DND-41 (cell line): ENCODE measurements around the gene SDHC.
"Not testable (repeated sequence)": the region's sequence is repeated elsewhere in the genome, so short reads cannot be mapped to it uniquely, and the experiment has no call there.

Experiments
- ATAC-seq: fragments of 200-7000 bp; cut with Tn5 transposase; 3 replicates; pipeline ENCODE4 v1.9.1; 2021; ENCODE audit warnings: low read depth; ENCODE audit not compliant: insufficient read depth
- DNase-seq: peaks from one replicate; pipeline ENCODE4 v3.0.0-alpha.2; 2020
- H2AFZ ChIP-seq: 2 replicates; pipeline ENCODE4 v1.6.0; 2012; ENCODE audit warnings: low read depth, low read length
- H3K27ac ChIP-seq: 2 replicates; pipeline ENCODE4 v1.5.1; 2012; ENCODE audit warnings: low read length, inconsistent platforms
- H3K27me3 ChIP-seq: fragments of 200-600 bp; sonication (generic); 2 replicates; pipeline ENCODE4 v1.6.0; 2012; ENCODE audit warnings: low read length, mild to moderate bottlenecking, inconsistent platforms; ENCODE audit not compliant: insufficient read depth, poor library complexity
- H3K36me3 ChIP-seq: 2 replicates; pipeline ENCODE4 v1.5.1; 2012; ENCODE audit warnings: low read length, inconsistent platforms; ENCODE audit not compliant: insufficient read depth
- H3K4me1 ChIP-seq: 2 replicates; pipeline ENCODE4 v1.5.1; 2012; ENCODE audit warnings: mild to moderate bottlenecking, low read length; ENCODE audit not compliant: insufficient read depth
- H3K4me2 ChIP-seq: 2 replicates; pipeline ENCODE4 v1.6.0; 2012; ENCODE audit warnings: mild to moderate bottlenecking, moderate library complexity, low read length, inconsistent platforms; ENCODE audit not compliant: insufficient read depth
- H3K4me3 ChIP-seq, 2 experiments: fragments of 200-600 bp in 1 of 2; shearing (Covaris generic) in 1 of 2; 2 replicates each; pipeline ENCODE4 v1.5.1; 2012 to 2016; ENCODE audit warnings: inconsistent platforms in 2 of 2, low read length in 2 of 2, mild to moderate bottlenecking in 2 of 2, low read depth in 1 of 2, moderate library complexity in 1 of 2
- H3K79me2 ChIP-seq: 2 replicates; pipeline ENCODE4 v1.6.0; 2012; ENCODE audit warnings: low read length, inconsistent platforms; ENCODE audit not compliant: insufficient read depth
- H3K9ac ChIP-seq: 2 replicates; pipeline ENCODE4 v1.6.0; 2012; ENCODE audit warnings: low read depth, mild to moderate bottlenecking, inconsistent platforms, low read length, moderate library complexity
- H3K9me3 ChIP-seq: 2 replicates; pipeline ENCODE4 v1.5.1; 2012; ENCODE audit warnings: low read length, moderate library complexity, mild to moderate bottlenecking, inconsistent platforms; ENCODE audit not compliant: insufficient read depth, severe bottlenecking
- H4K20me1 ChIP-seq: 2 replicates; pipeline ENCODE4 v1.6.0; 2012; ENCODE audit warnings: low read length; ENCODE audit not compliant: insufficient read depth
- EZH2 ChIP-seq: IDR thresholded peaks from 3 replicates; pipeline ENCODE4 v1.6.1; 2012; ENCODE audit warnings: borderline replicate concordance, low read depth, mild to moderate bottlenecking, moderate library complexity, low read length, inconsistent platforms; ENCODE audit not compliant: severe bottlenecking
- TF ChIP-seq, protein P1 (sequence below): IDR thresholded peaks from 2 replicates; pipeline ENCODE4 v1.5.1; 2012; ENCODE audit warnings: borderline replicate concordance, low read length, moderate library complexity, mild to moderate bottlenecking; ENCODE audit not compliant: poor library complexity, severe bottlenecking; ENCODE audit errors: extremely low read depth

The SDHC gene

DNA sequence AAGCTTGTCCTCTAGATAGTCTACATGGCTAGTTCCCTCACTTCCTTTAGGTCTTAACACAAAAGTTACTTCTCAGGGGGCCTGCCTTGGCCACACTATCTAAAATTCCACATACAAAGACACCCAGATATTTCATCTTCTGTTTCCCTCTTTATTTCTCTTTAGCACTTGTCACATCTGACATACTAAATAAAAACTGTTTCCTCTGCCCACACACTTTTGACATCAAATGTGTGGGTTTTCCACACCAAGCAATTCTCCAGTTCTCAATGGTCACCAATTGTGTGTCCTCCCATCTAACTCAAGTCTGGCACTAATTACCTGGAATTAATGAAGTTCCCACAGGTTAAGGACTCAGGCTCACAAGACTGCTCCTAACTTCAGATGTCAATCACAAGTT, 79.0 kb downstream of the SDHC start:
- no peaks in the 10 kb centered on the region for H3K27me3 ChIP-seq
- no peaks in the 10 kb centered on the region for H3K36me3 ChIP-seq
- H2AFZ ChIP-seq, result no peak overlapping the region
- no peaks in the 10 kb centered on the region for H3K79me2 ChIP-seq
- no peak for TF ChIP-seq EZH2
- TF ChIP-seq, protein P1, sequence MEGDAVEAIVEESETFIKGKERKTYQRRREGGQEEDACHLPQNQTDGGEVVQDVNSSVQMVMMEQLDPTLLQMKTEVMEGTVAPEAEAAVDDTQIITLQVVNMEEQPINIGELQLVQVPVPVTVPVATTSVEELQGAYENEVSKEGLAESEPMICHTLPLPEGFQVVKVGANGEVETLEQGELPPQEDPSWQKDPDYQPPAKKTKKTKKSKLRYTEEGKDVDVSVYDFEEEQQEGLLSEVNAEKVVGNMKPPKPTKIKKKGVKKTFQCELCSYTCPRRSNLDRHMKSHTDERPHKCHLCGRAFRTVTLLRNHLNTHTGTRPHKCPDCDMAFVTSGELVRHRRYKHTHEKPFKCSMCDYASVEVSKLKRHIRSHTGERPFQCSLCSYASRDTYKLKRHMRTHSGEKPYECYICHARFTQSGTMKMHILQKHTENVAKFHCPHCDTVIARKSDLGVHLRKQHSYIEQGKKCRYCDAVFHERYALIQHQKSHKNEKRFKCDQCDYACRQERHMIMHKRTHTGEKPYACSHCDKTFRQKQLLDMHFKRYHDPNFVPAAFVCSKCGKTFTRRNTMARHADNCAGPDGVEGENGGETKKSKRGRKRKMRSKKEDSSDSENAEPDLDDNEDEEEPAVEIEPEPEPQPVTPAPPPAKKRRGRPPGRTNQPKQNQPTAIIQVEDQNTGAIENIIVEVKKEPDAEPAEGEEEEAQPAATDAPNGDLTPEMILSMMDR, result no peak
- H3K4me1 ChIP-seq, result peaks cover 30% of the 10 kb centered on the region
- H3K27ac ChIP-seq, result no peak overlapping the region
- H3K4me2 ChIP-seq, result no peak overlapping the region
- ATAC-seq (no peak), DNase-seq (no peak)
- H4K20me1 ChIP-seq, result no peaks in the 10 kb centered on the region
- H3K4me3 ChIP-seq, result no peak overlapping the region
- no peaks in the 10 kb centered on the region for H3K9me3 ChIP-seq
- no peak overlapping the region for H3K9ac ChIP-seq

DNA sequence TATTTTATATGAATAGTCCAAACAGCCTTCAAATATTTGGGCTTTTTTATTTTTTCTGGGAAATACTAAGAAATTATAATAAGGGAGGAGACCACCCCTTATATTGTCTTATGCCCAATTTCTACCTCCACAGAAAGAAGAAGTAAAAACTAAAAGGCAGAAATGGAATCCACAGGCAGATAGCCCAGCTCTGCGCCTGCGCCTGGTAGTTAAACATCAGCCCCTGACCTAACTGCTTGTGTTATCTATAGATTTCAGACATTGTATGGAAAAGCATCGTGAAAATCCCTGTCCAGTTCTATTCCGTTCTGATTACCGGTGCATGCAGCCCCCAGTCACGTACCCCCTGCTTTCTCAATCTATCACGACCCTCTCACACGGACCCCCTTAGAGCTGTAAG, 82.9 kb downstream of the SDHC start:
- not testable (repeated sequence) for H3K27ac ChIP-seq, H3K4me2 ChIP-seq, H3K36me3 ChIP-seq, H3K9ac ChIP-seq, H3K27me3 ChIP-seq, ATAC-seq, H3K4me3 ChIP-seq, H2AFZ ChIP-seq, H3K9me3 ChIP-seq, H4K20me1 ChIP-seq, DNase-seq, H3K79me2 ChIP-seq
- peaks cover 26% of the 10 kb centered on the region for H3K4me1 ChIP-seq

- Histone ChIP-seq H3K9ac (peak overlapping the region; percentile 92), H3K4me1 (peaks cover 26% of the 10 kb centered on the region), H3K27ac (peak overlapping the region; percentile 94), H4K20me1 (no peaks in the 10 kb centered on the region), H2AFZ (peak overlapping the region; percentile 90), H3K27me3 (no peaks in the 10 kb centered on the region), H3K79me2 (peaks cover 2% of the 10 kb centered on the region), H3K4me2 (peak overlapping the region; percentile 62), H3K9me3 (no peaks in the 10 kb centered on the region), H3K4me3 (peak overlapping the region; percentile 65 to 70), H3K36me3 (no peaks in the 10 kb centered on the region)
- no peak for DNase-seq
- ATAC-seq, result peak; percentile 42
- TF ChIP-seq, protein P1, result no peak
- no peak for TF ChIP-seq EZH2
These were observed 84.7 kb downstream of the SDHC start for GRCh38 chr1:161398900-161399256.

- no peaks in the 10 kb centered on the region for H4K20me1 ChIP-seq
- DNase-seq (peak; percentile 88), ATAC-seq (peak; percentile 78)
- H3K4me3 ChIP-seq, result peak overlapping the region; percentile 65 to 70
- peak overlapping the region; percentile 92 for H3K9ac ChIP-seq
- peak overlapping the region; percentile 62 for H3K4me2 ChIP-seq
- no peaks in the 10 kb centered on the region for H3K9me3 ChIP-seq
- no peak for TF ChIP-seq EZH2
- TF ChIP-seq, protein P1, result peak; percentile 72
- H2AFZ ChIP-seq, result peak overlapping the region; percentile 90
- peaks cover 26% of the 10 kb centered on the region for H3K4me1 ChIP-seq
- no peaks in the 10 kb centered on the region for H3K27me3 ChIP-seq
- H3K36me3 ChIP-seq, result no peaks in the 10 kb centered on the region
- H3K27ac ChIP-seq, result peak overlapping the region; percentile 94
- peaks cover 2% of the 10 kb centered on the region for H3K79me2 ChIP-seq
These were observed 85.2 kb downstream of the SDHC start for GRCh38 chr1:161399257-161399998.
